Endothelial cell of umbilical vein (primary cell): ENCODE measurements around the gene MT1E. TPM values are rescaled to one million over a fixed set of nuclear protein-coding genes. Genes with fewer than 3 reads are reported as not detected.
A peak's percentile ranks its signal among the peaks of the same experiment; 100 is the strongest.

ENCODE experiments used
- BruUV-seq: library from RNA; stranded (reverse); fragments of 400-500 nt; replicated peaks from 2 replicates; lab custom pipeline; 2021; lab: Mats Ljungman, UMichigan
- CTCF ChIA-PET: fragments of 300-600, 350-600 bp; sonication (Branson Sonifier 250); formaldehyde crosslinking; loops from one replicate; lab custom pipeline; 2021; ENCODE audit warnings: antibody characterized with exemption, inconsistent platforms; lab: Charles Lee
- POLR2A ChIA-PET: fragments of 300-600, 350-600 bp; sonication (Branson Sonifier 250); formaldehyde crosslinking; loops from one replicate; lab custom pipeline; 2021; ENCODE audit warnings: antibody characterized with exemption, inconsistent platforms; lab: Charles Lee
- DNase-seq: peaks from one replicate; pipeline ENCODE4 v3.0.0-alpha.2; 2011; ENCODE audit warnings: low read depth, low spot score
- FAIRE-seq: peaks from 2 replicates; lab custom pipeline; 2011; peaks lifted over from hg19 to GRCh38; lab: Jason Lieb, UNC
- H2AFZ ChIP-seq: 2 replicates; pipeline ENCODE4 v1.6.0; 2012; ENCODE audit warnings: low read depth, low read length, control low read depth, inconsistent platforms
- H3K27ac ChIP-seq: 2 replicates; pipeline ENCODE4 v1.5.1; 2011; ENCODE audit warnings: low read depth, mild to moderate bottlenecking, control low read depth, low read length, moderate library complexity; ENCODE audit not compliant: insufficient read depth
- H3K27me3 ChIP-seq, 2 experiments: 2 replicates each; pipeline versions ENCODE4 v1.6.0 to v1.6.1; 2011; ENCODE audit warnings: low read length in 2 of 2, mixed read lengths in 1 of 2; ENCODE audit not compliant: control insufficient read depth in 2 of 2, insufficient read depth in 2 of 2
- H3K36me3 ChIP-seq, 2 experiments: 2 replicates in 1 of 2; 3 replicates in 1 of 2; pipeline ENCODE4 v1.5.1; 2011; ENCODE audit warnings: low read length in 2 of 2, mild to moderate bottlenecking in 1 of 2, moderate library complexity in 1 of 2; ENCODE audit not compliant: control insufficient read depth in 2 of 2, insufficient read depth in 2 of 2; ENCODE audit errors: extremely low read depth in 1 of 2
- H3K4me1 ChIP-seq: 3 replicates; pipeline ENCODE4 v1.5.1; 2011; ENCODE audit warnings: mild to moderate bottlenecking, low read length; ENCODE audit not compliant: control insufficient read depth, insufficient read depth; ENCODE audit errors: extremely low read depth
- H3K4me2 ChIP-seq: 2 replicates; pipeline ENCODE4 v1.6.1; 2011; ENCODE audit warnings: low read length, control low read depth, mixed read lengths; ENCODE audit not compliant: insufficient read depth
- H3K4me3 ChIP-seq, 3 experiments: fragments of 200-600 bp in 1 of 3; sonication (generic), shearing (Covaris generic) in 1 of 3; replicated peaks in 1 of 3; 2 replicates each; pipeline ENCODE4 v1.5.1; 2011 to 2016; ENCODE audit warnings: control low read depth in 3 of 3, low read length in 3 of 3, mild to moderate bottlenecking in 2 of 3, inconsistent platforms in 1 of 3, low read depth in 1 of 3, moderate library complexity in 1 of 3; ENCODE audit not compliant: insufficient read depth in 1 of 3
- H3K79me2 ChIP-seq: 2 replicates; pipeline ENCODE4 v1.6.0; 2012; ENCODE audit warnings: low read length, inconsistent platforms; ENCODE audit not compliant: control insufficient read depth, insufficient read depth
- H3K9ac ChIP-seq: replicated peaks from 2 replicates; pipeline ENCODE3; 2011; ENCODE audit warnings: low read length, control low read depth; ENCODE audit not compliant: insufficient read depth; ENCODE audit errors: extremely low read depth
- H3K9me1 ChIP-seq: replicated peaks from 3 replicates; pipeline ENCODE4 v1.6.0; 2011; ENCODE audit warnings: mild to moderate bottlenecking, low read length; ENCODE audit not compliant: control insufficient read depth, insufficient read depth; ENCODE audit errors: extremely low read depth
- H3K9me3 ChIP-seq: replicated peaks from 2 replicates; pipeline ENCODE4 v1.5.1; 2012; ENCODE audit warnings: low read length, inconsistent platforms; ENCODE audit not compliant: control insufficient read depth, insufficient read depth
- H4K20me1 ChIP-seq: replicated peaks from 2 replicates; pipeline ENCODE3; 2011; ENCODE audit warnings: mild to moderate bottlenecking, low read length; ENCODE audit not compliant: control insufficient read depth, insufficient read depth; ENCODE audit errors: extremely low read depth
- CTCF ChIP-seq, 2 donors: IDR thresholded peaks; 1 replicate in 1 of 2; 2 replicates in 1 of 2; pipeline ENCODE4 v1.5.1; 2011; ENCODE audit warnings: low read length in 2 of 2, mild to moderate bottlenecking in 2 of 2, moderate library complexity in 2 of 2, control low read depth in 1 of 2, inconsistent platforms in 1 of 2, low read depth in 1 of 2; ENCODE audit not compliant: insufficient read depth in 1 of 2; ENCODE audit errors: extremely low read depth in 1 of 2
- EZH2 ChIP-seq: IDR thresholded peaks from 2 replicates; pipeline ENCODE4 v1.6.1; 2012; ENCODE audit warnings: borderline replicate concordance, low read depth, mild to moderate bottlenecking, moderate library complexity, low read length, inconsistent platforms; ENCODE audit not compliant: severe bottlenecking
- FOS ChIP-seq: IDR thresholded peaks from 2 replicates; pipeline ENCODE4 v1.6.1; 2011; ENCODE audit warnings: mild to moderate bottlenecking, low read length, moderate library complexity, borderline replicate concordance; ENCODE audit not compliant: insufficient read depth
- GATA2 ChIP-seq: IDR thresholded peaks from 2 replicates; pipeline ENCODE4 v1.7.0; 2011; ENCODE audit warnings: low read depth, mild to moderate bottlenecking, moderate library complexity, mixed read lengths, low read length; ENCODE audit not compliant: insufficient read length, insufficient read depth
- JUN ChIP-seq: IDR thresholded peaks from 2 replicates; pipeline ENCODE4 v1.6.1; 2011; ENCODE audit warnings: borderline replicate concordance, low read depth; ENCODE audit not compliant: insufficient read length, insufficient read depth
- MYC ChIP-seq: IDR thresholded peaks from one replicate; pipeline ENCODE4 v1.6.1; 2011; ENCODE audit warnings: mild to moderate bottlenecking, low read depth, low read length
- POLR2A ChIP-seq: IDR thresholded peaks from 2 replicates; pipeline ENCODE4 v1.6.1; 2012; ENCODE audit warnings: low read depth, mild to moderate bottlenecking, control low read depth, low read length
- POLR2AphosphoS5 ChIP-seq: IDR thresholded peaks from 2 replicates; pipeline ENCODE4 v1.6.1; 2012; ENCODE audit warnings: low read depth, mild to moderate bottlenecking, control low read depth, low read length, moderate library complexity; ENCODE audit not compliant: insufficient read depth
- dilution Hi-C: fragments of 300-500 bp; cut with MboI; formaldehyde crosslinking; loops from one replicate; pipeline ENCODE4 v1.15.0; 2019; ENCODE audit warnings: low sequenced_read_pairs; ENCODE audit not compliant: extremely low pct_ligation_motif_present
- intact Hi-C: fragments of 100-400 bp; cut with micrococcal nuclease; formaldehyde crosslinking; loops from one replicate; pipeline ENCODE4 v1.10.0; 2022
- polyA plus RNA-seq, 4 experiments: library from polyadenylated mRNA; depleted of rRNA in 3 of 4; stranded (reverse) in 3 of 4; unstranded in 1 of 4; fragments of >200 nt; gene quantifications; 2 replicates each; pipeline versions ENCODE4 v1.2.1 to v1.2.3, GENCODE V29; 2011 to 2012; ENCODE audit warnings: missing spikeins in 1 of 4
- total RNA-seq: library from RNA; stranded (reverse); gene quantifications from 2 replicates; pipeline ENCODE4 v1.2.3, GENCODE V29; 2021

The MT1E gene
- total and polyA plus RNA-seq, 2 donors (not counting 3 experiments of a cell fraction or from before 2014, with no cell fraction given), result 208 to 346 TPM

- Histone ChIP-seq H3K36me3 (no peaks in the 10 kb centered on the region), H3K9ac (no peak overlapping the region), H3K9me3 (no peaks in the 10 kb centered on the region), H3K4me2 (peak overlapping the region; percentile 21), H2AFZ (no peak overlapping the region), H3K79me2 (peaks cover 18% of the 10 kb centered on the region), H3K4me3 (no peak overlapping the region), H4K20me1 (no peaks in the 10 kb centered on the region), H3K27ac (peak overlapping the region; percentile 80), H3K4me1 (peaks cover 71% of the 10 kb centered on the region), H3K27me3 (no peaks in the 10 kb centered on the region), H3K9me1 (no peaks in the 10 kb centered on the region)
- FAIRE-seq (no peak), DNase-seq (no peak)
- no TSS peak for BruUV-seq
- intact Hi-C loops, result no loop called here
- POLR2A ChIA-PET, result interaction anchor here (1.5 kb wide), 1 partner anchor 10 kb away, joined by 4 read pairs; the partner anchor contains the start of gene MT1E
- TF ChIP-seq POLR2AphosphoS5, result no peak
- TF ChIP-seq POLR2A, result no peak
- no peak for TF ChIP-seq GATA2
- no peak for TF ChIP-seq FOS
- no peak for TF ChIP-seq EZH2
- dilution Hi-C loops, result no loop called here
- CTCF ChIA-PET, result interaction anchor here (0.7 to 2.0 kb wide), 3 partner anchors 11 to 87 kb away, joined by 3 to 6 read pairs (median 4); no protein-coding TSS in a partner anchor
Observed at GRCh38 chr16:56615353-56615752, 10.2 kb upstream of the MT1E start.

GRCh38 chr16:56616608-56617211 is 8.9 kb upstream of the MT1E start:
- Histone ChIP-seq H3K4me2 (peak overlapping the region; percentile 93), H3K27ac (peak overlapping the region; percentile 19), H3K4me1 (peaks cover 58% of the 10 kb centered on the region), H3K79me2 (peaks cover 14% of the 10 kb centered on the region), H3K9ac (no peak overlapping the region), H4K20me1 (no peaks in the 10 kb centered on the region), H3K27me3 (no peaks in the 10 kb centered on the region), H3K9me3 (no peaks in the 10 kb centered on the region), H3K4me3 (peak overlapping the region in 2 of 3 experiments; percentile 31 to 41), H3K9me1 (no peaks in the 10 kb centered on the region), H2AFZ (peak overlapping the region; percentile 97), H3K36me3 (no peaks in the 10 kb centered on the region)
- CTCF ChIA-PET, result interaction anchor here (1.0 to 2.3 kb wide), 5 partner anchors 10 to 85 kb away, joined by 4 to 10 read pairs (median 6); no protein-coding TSS in a partner anchor
- DNase-seq (no peak), FAIRE-seq (no peak)
- intact Hi-C loops (no loop called here), dilution Hi-C loops (no loop called here)
- POLR2A ChIA-PET, result interaction anchor here (1.5 to 1.8 kb wide), 3 partner anchors 8 to 10 kb away, joined by 6 to 11 read pairs (median 8); partner anchors contain the start of genes MT1E and MT2A
- TF ChIP-seq FOS, result no peak
- no peak for TF ChIP-seq GATA2
- TF ChIP-seq JUN, result no peak
- no peak for TF ChIP-seq EZH2
- TF ChIP-seq CTCF (IDR thresholded peaks at IDR 0.05; ENCODE audit: extremely low read depth in 1 of 2, insufficient read depth in 1 of 2, low read depth in 1 of 2, low read length in 2 of 2), result no peak
- TF ChIP-seq MYC, result no peak
- no peak for TF ChIP-seq POLR2A
- no peak for TF ChIP-seq POLR2AphosphoS5
- no TSS peak for BruUV-seq
